SIG-M5 treated with dmso at 0.1 percent for 504 hours (cell line): ENCODE data around the gene TLE6.
"Not testable (repeated sequence)": the region's sequence is repeated elsewhere in the genome, so short reads cannot be mapped to it uniquely, and the experiment has no call there.

Source experiments
- DNase-seq: peaks from one replicate; lab custom pipeline; 2025; ENCODE audit not compliant: unreplicated experiment; lab: John Stamatoyannopoulos, UW

Gene TLE6

GRCh38 chr19:2977001-2977745 is at the start of gene TLE6:
Gene TLE6 (plus strand): TSS chr19:2977564. CDS start chr19:2978234, 670 bp downstream.
- DNase-seq: peak; percentile 82

GRCh38 chr19:2933490-2933910 is 43.9 kb upstream of the TLE6 start:
- DNase-seq: no peak

GRCh38 chr19:2935863-2936262 is 41.5 kb upstream of the TLE6 start:
- DNase-seq: not testable (repeated sequence)

GRCh38 chr19:2942928-2943640 is 34.3 kb upstream of the TLE6 start:
- DNase-seq: peak; percentile 36

- peak; percentile 46 for DNase-seq
Observed at GRCh38 chr19:2944403-2944774, 33.0 kb upstream of the TLE6 start.

- peak; percentile 97 for DNase-seq
Observed at GRCh38 chr19:2944775-2945574, 32.4 kb upstream of the TLE6 start, which contains the start of gene ZNF77. Gene ZNF77 (minus strand): TSS chr19:2944971. CDS start chr19:2944840, 131 bp downstream.

- DNase-seq: no peak
Observed at GRCh38 chr19:2945575-2946184, 31.7 kb upstream of the TLE6 start.

GRCh38 chr19:2949939-2950285 is 27.5 kb upstream of the TLE6 start:
- DNase-seq: no peak

- peak; percentile 98 for DNase-seq
Observed at GRCh38 chr19:2950286-2951124, 26.9 kb upstream of the TLE6 start.

- DNase-seq: peak; percentile 53
Observed at GRCh38 chr19:2952953-2953481, 24.3 kb upstream of the TLE6 start.

GRCh38 chr19:2957160-2957559 is 20.2 kb upstream of the TLE6 start:
- DNase-seq: no peak

GRCh38 chr19:2960120-2960519 is 17.2 kb upstream of the TLE6 start:
- DNase-seq: no peak

GRCh38 chr19:2962018-2962670 is 15.2 kb upstream of the TLE6 start:
- peak; percentile 77 for DNase-seq

- DNase-seq: no peak
Observed at GRCh38 chr19:2963122-2963521, 14.2 kb upstream of the TLE6 start.

GRCh38 chr19:2963631-2964030 is 13.7 kb upstream of the TLE6 start:
- not testable (repeated sequence) for DNase-seq

GRCh38 chr19:2964874-2965273 is 12.5 kb upstream of the TLE6 start:
- DNase-seq: no peak

- no peak for DNase-seq
Observed at GRCh38 chr19:2967972-2968371, 9.4 kb upstream of the TLE6 start.

GRCh38 chr19:2969104-2969504 is 8.3 kb upstream of the TLE6 start:
- no peak for DNase-seq

GRCh38 chr19:2970201-2970835 is 7.0 kb upstream of the TLE6 start:
- no peak for DNase-seq
